GM19351 (cell line): ENCODE results near the gene BCKDHB.
"Not testable (repeated sequence)": the region's sequence is repeated elsewhere in the genome, so short reads cannot be mapped to it uniquely, and the experiment has no call there.

Experiments
- ATAC-seq: cut with Tn5 transposase; IDR thresholded peaks from one replicate; pipeline ENCODE4 v1.9.1; 2021; ENCODE audit warnings: mild to moderate bottlenecking, moderate library complexity; ENCODE audit not compliant: unreplicated experiment

The BCKDHB gene

DNA sequence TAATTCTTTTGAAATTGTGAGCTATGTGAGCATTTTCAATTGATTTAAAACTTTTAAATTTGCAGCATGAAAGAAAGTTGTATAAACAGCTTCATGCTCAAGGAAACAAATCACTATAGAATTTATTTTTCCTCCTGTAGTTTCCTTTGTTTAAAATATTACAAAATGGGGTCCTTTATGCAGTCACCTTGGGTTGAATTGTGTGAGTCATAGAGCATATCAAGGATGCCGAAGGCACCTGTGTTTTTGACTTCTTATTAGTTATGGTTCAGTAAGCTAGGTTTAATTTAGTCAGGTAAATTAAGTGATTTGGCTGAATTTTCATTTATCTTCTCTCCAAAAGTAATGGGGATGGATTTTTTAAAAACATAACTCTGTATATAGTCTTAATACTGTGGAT lies 96.8 kb downstream of the BCKDHB start:
- ATAC-seq, result no peak

DNA sequence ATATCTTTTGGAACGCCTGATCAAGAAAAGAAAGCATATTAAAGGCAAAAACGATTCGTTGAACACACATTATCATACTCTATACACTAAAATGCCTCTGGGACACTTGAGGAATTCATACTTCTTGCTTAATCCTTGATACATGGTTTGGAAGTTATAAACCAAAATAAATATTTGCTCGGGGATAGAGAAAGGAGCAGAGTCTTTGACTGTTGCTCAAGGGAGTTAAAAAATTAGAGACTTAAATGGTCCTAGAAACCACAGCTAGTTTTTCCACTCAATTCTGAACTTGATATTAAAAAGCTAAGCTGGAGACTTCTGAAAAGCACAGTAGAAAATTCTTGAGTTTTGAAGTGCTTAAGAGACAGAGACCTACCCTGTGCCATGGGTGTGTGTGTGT lies 98.9 kb downstream of the BCKDHB start:
- ATAC-seq, result no peak

- ATAC-seq, result no peak
Observed at GRCh38 chr6:80206758-80207157, 100.3 kb downstream of the BCKDHB start.

GRCh38 chr6:80209430-80209829 lies 103.0 kb downstream of the BCKDHB start:
- peak; percentile 53 for ATAC-seq

GRCh38 chr6:80210618-80211017 lies 104.1 kb downstream of the BCKDHB start:
- peak; percentile 32 for ATAC-seq

GRCh38 chr6:80211286-80211685 lies 104.8 kb downstream of the BCKDHB start:
- ATAC-seq, result peak; percentile 45

DNA sequence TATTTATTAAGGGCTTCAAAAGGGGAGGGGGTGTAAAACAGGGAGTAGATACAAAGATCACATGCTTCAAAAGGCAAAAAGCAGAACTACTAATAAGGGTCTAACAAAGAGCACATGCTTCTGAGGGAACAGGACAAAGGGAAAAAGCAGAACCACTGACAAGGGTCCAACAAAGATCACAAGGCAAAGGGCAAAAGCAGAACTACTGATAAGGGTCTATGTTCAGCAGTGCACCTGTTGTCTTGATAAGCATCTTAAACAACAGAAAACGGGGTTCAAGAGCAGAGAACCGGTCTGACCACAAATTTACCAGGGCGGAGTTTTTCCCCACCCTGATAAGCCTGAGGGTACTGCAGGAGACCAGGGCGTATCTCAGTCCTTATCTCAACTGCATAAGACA lies 105.4 kb downstream of the BCKDHB start:
- ATAC-seq, result not testable (repeated sequence)

DNA sequence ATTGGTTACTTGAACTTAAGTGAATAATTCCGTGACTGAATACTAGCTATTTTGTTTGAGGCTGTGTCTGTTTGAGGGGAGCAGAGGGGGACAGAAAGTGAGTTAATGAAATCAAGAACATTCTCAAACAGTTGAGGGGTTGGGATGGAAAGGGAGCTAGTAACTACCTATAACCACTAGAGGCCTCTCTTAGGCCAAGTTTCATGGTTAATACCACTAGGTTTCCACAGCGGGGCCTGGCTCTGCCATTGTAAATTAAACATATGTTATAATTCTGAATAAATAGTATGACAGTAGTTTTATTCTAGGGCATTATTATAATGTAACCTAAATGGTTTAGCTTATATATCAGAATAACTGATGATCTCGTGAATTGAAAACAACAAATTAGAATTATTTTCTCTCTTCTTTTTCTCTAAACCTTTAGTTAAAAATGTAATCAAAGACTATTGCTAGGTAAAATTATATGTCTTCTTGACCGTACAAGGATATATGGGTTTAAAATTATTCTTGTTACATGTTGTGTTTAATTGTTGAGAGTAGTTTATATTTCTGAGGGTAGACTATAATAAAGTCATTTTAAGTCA lies 108.1 kb downstream of the BCKDHB start:
- peak; percentile 86 for ATAC-seq

DNA sequence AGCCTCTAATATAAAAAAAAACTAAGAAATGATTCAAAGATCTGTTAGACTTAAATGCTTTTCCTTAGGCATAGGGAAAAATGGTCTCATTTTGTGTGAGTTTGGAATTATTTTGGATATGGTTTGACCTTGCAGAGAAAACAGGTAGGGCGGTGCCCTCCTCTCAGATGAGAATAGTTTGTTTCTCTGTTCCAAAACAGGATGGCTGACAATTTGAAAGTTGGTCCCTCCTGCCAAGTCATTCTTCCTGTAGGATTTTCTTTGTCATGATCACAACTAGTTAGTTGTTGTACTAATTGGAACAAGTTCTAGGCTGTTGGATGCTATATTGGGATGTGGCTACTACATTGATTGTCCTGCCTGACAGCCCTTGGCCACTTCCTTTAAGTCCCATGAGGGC lies 108.6 kb downstream of the BCKDHB start:
- ATAC-seq, result no peak

DNA sequence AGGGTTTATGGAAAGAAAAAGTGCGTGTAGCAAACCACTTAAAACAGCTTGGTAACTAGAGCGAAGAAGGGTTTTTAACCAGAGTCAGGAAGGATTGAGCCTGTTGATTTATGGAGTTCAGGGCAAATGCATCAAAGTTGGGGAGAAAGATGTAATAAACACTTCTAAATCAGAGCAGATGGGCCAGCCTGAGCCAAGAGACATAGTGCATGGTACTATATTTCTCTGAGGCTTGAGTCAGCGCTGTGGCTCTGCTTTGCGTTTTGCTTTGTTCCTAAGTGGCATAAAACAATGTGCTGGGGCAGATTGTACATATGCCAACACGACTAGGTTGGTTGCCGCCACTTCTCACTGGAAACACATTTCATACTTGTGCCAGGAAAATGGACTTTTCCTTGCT lies 111.3 kb downstream of the BCKDHB start:
- no peak for ATAC-seq

DNA sequence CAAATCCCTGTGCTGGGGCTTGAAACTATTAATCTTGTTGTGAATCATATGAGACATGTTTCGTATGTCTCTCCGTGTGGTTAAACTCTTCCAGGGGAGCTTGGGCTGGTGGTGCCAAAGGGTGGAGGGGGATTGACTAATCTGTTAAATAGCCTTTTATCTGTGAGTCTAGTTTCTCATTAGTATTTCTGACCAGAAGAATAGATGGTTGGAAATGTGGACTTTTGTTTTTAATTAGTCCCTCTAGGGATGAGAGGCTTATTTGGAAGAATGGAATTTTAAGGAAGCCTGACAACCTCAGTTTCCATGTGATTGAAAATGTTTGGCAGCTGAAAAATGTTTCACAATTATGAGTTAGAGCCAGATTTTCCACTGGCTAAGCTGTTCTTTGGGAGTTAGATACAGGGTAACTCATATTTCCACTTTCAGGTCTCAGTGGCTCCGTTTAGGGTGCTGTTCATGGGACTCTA lies 117.3 kb downstream of the BCKDHB start:
- ATAC-seq, result no peak

GRCh38 chr6:80226151-80226550 lies 119.7 kb downstream of the BCKDHB start:
- ATAC-seq, result no peak

DNA sequence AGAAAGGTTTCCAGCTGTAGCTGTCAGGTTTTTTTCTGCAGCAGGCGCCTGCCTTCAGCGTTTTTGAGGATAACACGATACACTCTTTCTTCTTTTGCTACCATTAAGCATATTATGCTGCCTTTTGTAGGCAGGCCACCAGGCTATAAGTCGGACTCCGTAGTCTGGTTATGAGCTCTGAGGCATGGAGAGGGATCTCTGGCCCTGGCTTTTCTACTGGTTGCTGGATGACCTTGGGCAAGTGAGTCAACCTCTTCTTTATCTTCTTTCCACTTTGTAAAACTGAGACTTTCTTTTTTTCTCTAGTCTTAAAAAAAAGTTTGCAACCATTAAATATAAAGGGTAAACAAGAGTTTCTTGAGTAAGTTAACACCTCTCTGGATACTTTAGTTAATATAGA lies 120.2 kb downstream of the BCKDHB start:
- ATAC-seq, result no peak

DNA sequence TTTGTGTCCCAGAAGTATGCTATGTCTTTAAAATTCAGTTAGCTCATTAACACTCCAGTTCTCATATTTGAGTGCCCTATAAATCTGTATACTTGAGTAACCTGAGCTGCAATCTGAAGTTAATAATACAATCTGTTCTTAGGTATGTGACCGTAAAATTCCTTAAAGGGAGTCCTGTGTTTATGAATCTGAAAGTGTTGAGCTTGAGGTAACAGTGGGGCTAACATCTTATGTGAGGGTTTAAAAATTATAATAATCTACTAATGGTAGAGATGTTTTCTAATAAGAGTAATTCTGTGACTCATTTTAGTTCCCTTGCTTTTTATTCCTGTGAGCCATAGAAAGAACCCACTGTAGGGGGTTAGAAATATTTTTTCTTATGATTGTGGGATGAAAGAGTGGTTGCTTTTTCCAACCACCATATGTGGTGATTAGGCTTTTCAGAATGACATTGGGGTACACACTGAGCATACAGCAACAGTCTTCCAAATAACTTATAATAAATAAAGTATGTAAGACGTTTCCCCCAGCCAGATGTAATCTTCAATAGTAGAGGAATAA lies 121.2 kb downstream of the BCKDHB start:
- ATAC-seq, result no peak

- ATAC-seq, result no peak
Observed at GRCh38 chr6:80233262-80233661, 126.8 kb downstream of the BCKDHB start.

GRCh38 chr6:80233958-80234357 lies 127.5 kb downstream of the BCKDHB start:
- ATAC-seq, result no peak

DNA sequence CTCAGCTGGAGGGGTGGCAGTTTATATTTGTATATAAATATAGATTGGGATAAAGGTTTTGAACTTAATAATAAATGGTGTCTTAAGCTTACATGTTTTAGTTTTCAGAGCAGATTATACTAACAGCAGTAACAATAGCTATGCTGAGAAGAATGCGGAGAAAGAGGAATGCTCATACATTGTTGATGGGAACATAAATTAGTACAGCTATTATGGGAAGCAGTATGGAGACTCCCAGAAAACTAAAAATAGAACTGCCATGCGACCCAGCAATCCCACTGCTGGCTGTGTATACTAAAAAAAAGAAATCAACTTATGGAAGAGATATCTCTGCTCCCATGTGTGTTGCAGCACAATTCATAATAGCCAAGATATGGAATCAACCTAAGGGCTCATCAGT lies 127.9 kb downstream of the BCKDHB start:
- ATAC-seq, result no peak

DNA sequence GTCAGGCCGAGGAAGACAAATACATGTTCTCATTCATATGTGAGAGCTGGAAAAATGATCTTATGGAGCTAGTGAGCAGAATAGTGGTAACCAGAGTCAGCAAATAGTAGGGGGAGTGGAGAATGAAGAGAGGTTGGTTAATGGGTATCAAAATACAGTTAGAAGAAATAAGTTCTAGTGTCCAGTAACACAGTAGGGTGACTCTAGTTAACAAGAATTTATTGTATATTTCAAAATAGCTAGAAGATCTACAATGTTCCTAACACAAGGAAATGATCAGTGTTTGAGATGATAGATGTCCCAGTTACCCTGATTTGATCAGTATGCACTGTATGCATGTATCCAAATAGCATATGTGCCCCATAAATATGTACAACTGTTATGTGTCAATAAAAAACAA lies 128.4 kb downstream of the BCKDHB start:
- ATAC-seq, result no peak

- ATAC-seq, result no peak
Observed at GRCh38 chr6:80235647-80236046, 129.2 kb downstream of the BCKDHB start.

- ATAC-seq, result not testable (repeated sequence)
Observed at GRCh38 chr6:80238754-80239153, 132.3 kb downstream of the BCKDHB start.

DNA sequence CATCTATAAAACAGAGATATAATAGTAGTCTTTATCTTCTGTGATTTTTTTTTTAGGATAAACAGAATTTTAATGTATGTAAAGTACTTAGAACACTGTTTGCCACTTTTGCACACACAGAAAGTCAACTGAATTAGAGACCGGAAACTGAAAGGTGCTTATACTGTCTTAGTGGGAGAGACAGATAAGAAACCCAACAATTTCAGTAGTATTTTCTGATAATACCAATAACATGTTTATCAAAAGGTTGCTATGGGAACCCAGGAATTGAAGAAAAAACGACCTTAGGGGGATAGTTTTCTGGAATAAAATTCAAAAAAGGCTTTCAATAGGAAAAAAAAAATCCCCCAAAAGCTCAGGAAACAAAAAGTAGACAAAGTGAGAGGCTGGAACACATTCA lies 138.6 kb downstream of the BCKDHB start:
- ATAC-seq, result no peak

GRCh38 chr6:80249897-80250296 lies 143.4 kb downstream of the BCKDHB start:
- ATAC-seq, result peak; percentile 56

DNA sequence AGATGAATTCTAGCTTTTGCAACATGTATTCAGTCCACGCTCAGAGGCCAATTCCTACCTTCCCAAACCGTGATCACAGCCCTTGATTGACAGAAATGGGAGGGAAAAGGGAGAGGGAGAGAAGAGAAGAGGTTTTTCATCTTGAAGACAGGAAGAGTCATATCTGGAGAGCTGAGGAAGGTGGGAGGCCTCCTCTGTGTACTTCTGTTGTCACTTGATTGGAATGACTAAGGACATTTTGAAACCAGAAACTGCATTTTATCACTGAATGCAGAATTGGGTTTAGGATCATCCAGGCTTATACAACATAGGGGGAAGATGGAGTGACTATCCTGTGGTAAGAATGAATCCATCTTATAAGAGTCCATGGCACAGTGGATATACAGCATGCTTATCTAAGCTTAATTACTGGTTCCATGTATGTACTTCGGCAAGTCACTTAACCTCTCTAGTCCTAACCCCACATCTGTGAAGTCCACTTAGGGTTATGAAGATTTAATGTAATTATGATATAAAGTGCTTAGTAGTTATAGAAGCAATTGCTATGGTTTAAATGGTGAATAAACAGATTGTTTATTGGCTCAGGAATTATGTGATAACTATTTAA lies 144.0 kb downstream of the BCKDHB start:
- ATAC-seq, result peak; percentile 40
